ENCODE data around the gene FBXO10.
"Not testable (repeated sequence)": the region's sequence is repeated elsewhere in the genome, so short reads cannot be mapped to it uniquely, and the experiment has no call there.

Gene FBXO10, protein sequence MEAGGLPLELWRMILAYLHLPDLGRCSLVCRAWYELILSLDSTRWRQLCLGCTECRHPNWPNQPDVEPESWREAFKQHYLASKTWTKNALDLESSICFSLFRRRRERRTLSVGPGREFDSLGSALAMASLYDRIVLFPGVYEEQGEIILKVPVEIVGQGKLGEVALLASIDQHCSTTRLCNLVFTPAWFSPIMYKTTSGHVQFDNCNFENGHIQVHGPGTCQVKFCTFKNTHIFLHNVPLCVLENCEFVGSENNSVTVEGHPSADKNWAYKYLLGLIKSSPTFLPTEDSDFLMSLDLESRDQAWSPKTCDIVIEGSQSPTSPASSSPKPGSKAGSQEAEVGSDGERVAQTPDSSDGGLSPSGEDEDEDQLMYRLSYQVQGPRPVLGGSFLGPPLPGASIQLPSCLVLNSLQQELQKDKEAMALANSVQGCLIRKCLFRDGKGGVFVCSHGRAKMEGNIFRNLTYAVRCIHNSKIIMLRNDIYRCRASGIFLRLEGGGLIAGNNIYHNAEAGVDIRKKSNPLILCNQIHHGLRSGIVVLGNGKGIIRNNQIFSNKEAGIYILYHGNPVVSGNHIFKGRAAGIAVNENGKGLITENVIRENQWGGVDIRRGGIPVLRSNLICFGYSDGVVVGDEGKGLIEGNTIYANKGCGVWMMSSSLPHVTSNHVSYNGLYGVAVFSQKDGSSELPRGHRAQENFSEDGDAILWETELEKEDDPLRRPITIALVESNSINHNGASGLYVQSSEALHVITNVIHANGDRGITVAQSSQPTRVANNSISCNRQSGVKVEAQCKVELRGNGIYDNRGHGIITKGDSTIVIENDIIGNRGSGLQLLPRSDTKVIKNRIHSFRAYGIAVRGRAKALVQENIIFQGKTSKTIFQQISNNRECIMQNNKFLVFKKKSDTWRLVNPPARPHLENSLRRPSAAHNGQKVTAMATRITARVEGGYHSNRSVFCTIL

GRCh38 chr9:37575921-37576721 lies at the start of gene FBXO10:
FBXO10 (minus strand) TSS chr9:37576380; CDS start chr9:37541768, 34,612 bp downstream.
- DNase-seq = peak; percentile 26 to 29

- DNase-seq = no peak
Measured at GRCh38 chr9:37625758-37626147, 49.6 kb upstream of the FBXO10 start.

GRCh38 chr9:37625036-37625757 lies 49.0 kb upstream of the FBXO10 start:
- DNase-seq = no peak

GRCh38 chr9:37624073-37624472 lies 47.9 kb upstream of the FBXO10 start:
- DNase-seq = no peak

- no peak for DNase-seq
Measured at GRCh38 chr9:37623267-37623666, 47.1 kb upstream of the FBXO10 start.

DNA sequence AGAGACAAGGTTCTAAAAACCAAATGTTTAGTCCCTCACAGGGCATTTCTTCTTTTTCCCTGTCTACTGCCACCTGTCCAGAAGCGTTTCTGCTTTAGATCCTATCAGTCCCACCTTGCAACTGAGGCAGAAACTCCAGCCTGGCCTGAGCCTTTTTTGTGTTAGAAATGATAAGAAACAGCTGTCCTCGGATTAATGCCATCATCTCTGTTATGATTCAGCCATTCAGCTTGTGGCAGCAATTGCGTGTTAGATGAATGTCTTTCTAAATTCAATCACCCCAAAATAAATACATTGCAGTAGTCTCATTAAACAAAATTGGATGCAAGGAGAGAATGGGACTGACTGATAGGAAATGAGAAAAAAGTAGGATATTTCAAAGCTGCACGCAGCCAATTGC lies 46.3 kb upstream of the FBXO10 start:
- no peak for DNase-seq

GRCh38 chr9:37621273-37622121 lies 45.3 kb upstream of the FBXO10 start:
- DNase-seq = no peak

- no peak for DNase-seq
Measured at GRCh38 chr9:37620396-37620795, 44.2 kb upstream of the FBXO10 start.

DNA sequence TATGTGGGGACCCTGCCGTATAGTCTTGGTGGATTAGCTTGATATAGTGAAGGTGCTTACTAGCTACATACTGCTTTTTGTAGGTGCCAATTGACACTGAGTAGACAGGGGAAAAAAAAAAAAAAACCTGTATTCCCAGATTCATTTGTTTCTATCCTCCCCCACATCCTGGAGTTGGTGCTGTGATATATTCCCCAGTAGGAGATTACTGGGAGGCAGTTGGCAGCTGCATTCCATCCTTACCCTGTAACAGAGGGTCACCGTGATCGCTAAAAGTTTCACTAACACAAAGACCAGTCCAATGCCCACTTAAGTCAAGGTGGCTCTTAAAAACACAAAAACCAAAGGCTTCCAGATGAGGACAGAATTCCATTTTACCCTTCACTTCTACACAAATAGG lies 43.6 kb upstream of the FBXO10 start:
- no peak for DNase-seq

- no peak for DNase-seq
Measured at GRCh38 chr9:37618817-37619216, 42.6 kb upstream of the FBXO10 start.

GRCh38 chr9:37617832-37618231 lies 41.7 kb upstream of the FBXO10 start:
- no peak for DNase-seq

DNA sequence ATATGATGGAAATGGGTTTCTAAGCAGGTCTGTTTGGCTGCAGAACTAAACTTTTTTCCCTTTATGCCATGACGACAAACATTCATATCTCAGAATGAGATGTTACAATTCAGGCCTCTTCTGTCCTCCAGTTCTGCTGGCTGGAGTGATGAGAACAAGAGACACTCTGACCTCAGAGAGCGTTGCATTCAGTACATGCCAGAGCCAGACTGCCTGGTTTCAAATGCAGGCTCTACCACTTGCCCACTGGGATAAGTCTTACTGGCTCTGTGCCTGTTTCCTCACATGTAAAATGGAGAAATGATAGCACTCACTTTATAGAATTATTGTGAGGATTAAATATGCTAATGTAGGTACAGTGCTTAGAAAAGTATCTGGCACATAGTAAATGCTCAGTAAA lies 41.0 kb upstream of the FBXO10 start:
- no peak for DNase-seq

- DNase-seq = no peak
Measured at GRCh38 chr9:37611961-37612360, 35.8 kb upstream of the FBXO10 start.

- no peak for DNase-seq
Measured at GRCh38 chr9:37611014-37611413, 34.8 kb upstream of the FBXO10 start.

- DNase-seq = no peak
Measured at GRCh38 chr9:37609735-37610397, 33.7 kb upstream of the FBXO10 start.

- no peak for DNase-seq
Measured at GRCh38 chr9:37608250-37608649, 32.1 kb upstream of the FBXO10 start.

DNA sequence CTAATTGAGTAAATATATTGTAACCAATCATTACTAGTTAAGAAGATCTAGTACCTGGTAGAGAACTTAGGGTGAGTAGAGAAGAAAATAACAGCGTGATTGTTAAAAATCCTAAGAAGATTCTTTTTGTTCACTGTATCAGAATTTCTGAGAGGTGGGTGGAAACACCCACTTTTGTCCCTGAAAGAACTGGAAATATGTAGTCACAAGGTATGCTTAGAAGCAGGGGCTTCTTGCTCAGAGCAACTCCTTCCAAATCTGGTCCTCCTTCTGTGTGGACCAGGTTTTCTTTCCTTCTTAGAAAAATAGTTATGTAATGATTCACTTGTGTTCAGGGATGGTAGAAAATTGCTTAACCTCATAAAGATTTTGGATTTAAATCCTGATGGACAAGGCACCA lies 28.1 kb upstream of the FBXO10 start:
- no peak for DNase-seq

DNA sequence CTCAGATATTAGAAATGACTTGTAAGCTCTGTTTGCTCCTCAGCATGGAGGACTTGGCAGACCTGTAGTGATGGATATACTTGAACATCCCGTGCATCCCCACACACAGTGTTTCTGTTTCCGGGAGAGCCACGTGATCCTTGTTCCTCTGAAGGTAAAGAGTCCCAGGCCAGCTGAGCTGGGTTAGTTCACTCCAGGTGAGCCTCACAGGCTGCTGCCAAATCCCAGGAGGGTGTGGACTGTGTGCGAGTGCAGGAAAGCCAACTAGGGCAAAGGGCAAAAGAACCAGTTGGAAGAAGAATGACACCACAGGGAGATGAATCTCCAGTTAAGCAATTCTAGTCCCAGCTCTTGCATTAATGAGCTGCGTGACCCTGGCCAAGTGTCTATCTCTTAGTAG lies 26.6 kb upstream of the FBXO10 start:
- no peak for DNase-seq

GRCh38 chr9:37602061-37602460 lies 25.9 kb upstream of the FBXO10 start:
- DNase-seq = not testable (repeated sequence)

GRCh38 chr9:37596504-37596903 lies 20.3 kb upstream of the FBXO10 start:
- DNase-seq = no peak
